ENCODE measurements around the gene RBBP8NL.

RBBP8NL gene

GRCh38 chr20:62425281-62426058, 1.9 kb downstream of the RBBP8NL start:
- DNase-seq, result no peak
- TF ChIP-seq POLR2A (IDR thresholded peaks at IDR 0.05; ENCODE audit: low read length) (no peak), GATA1 (IDR thresholded peaks at IDR 0.05; ENCODE audit: low read depth, low read length) (no peak)

- no peak for DNase-seq
- no peak for TF ChIP-seq POLR2A (IDR thresholded peaks at IDR 0.05; ENCODE audit: low read length)
- TF ChIP-seq GATA1 (IDR thresholded peaks at IDR 0.05; ENCODE audit: low read depth, low read length), result no peak
These were observed 2.9 kb downstream of the RBBP8NL start for GRCh38 chr20:62424249-62425107.

- peak in 1 of 2 experiments; percentile 27 for DNase-seq
- no peak for TF ChIP-seq POLR2A (IDR thresholded peaks at IDR 0.05; ENCODE audit: low read length)
These were observed 4.0 kb downstream of the RBBP8NL start for GRCh38 chr20:62423326-62423706.

GRCh38 chr20:62422636-62423325, 4.6 kb downstream of the RBBP8NL start:
- TF ChIP-seq POLR2A (IDR thresholded peaks at IDR 0.05; ENCODE audit: low read length) (no peak), GATA1 (IDR thresholded peaks at IDR 0.05; ENCODE audit: low read depth, low read length) (no peak)

GRCh38 chr20:62421716-62421990, 5.7 kb downstream of the RBBP8NL start:
- no peak for DNase-seq

More at GRCh38 chr20:62422636-62423325, 4.6 kb downstream of the RBBP8NL start:
- no peak for DNase-seq

GRCh38 chr20:62420846-62421715, 6.3 kb downstream of the RBBP8NL start:
- no peak for DNase-seq
- TF ChIP-seq GATA1 (IDR thresholded peaks at IDR 0.05; ENCODE audit: low read depth, low read length) (no peak), POLR2A (IDR thresholded peaks at IDR 0.05; ENCODE audit: low read length) (no peak)

More at GRCh38 chr20:62421716-62421990, 5.7 kb downstream of the RBBP8NL start:
- TF ChIP-seq POLR2A (IDR thresholded peaks at IDR 0.05; ENCODE audit: low read length) (no peak), GATA1 (IDR thresholded peaks at IDR 0.05; ENCODE audit: low read depth, low read length) (no peak)

GRCh38 chr20:62419759-62420158, 7.6 kb downstream of the RBBP8NL start:
- no peak for TF ChIP-seq GATA1 (IDR thresholded peaks at IDR 0.05; ENCODE audit: low read depth, low read length)
- no peak for DNase-seq

GRCh38 chr20:62418709-62419487, 8.4 kb downstream of the RBBP8NL start:
- TF ChIP-seq POLR2A (IDR thresholded peaks at IDR 0.05; ENCODE audit: low read length) (no peak), GATA1 (IDR thresholded peaks at IDR 0.05; ENCODE audit: low read depth, low read length) (no peak)
- peak; percentile 16 to 46 for DNase-seq

GRCh38 chr20:62417981-62418708, 9.2 kb downstream of the RBBP8NL start:
- TF ChIP-seq GATA1 (IDR thresholded peaks at IDR 0.05; ENCODE audit: low read depth, low read length), result no peak
- TF ChIP-seq POLR2A (IDR thresholded peaks at IDR 0.05; ENCODE audit: low read length), result no peak
- no peak for DNase-seq

GRCh38 chr20:62416651-62417637, 10.4 kb downstream of the RBBP8NL start:
- DNase-seq, result no peak
- TF ChIP-seq GATA1 (IDR thresholded peaks at IDR 0.05; ENCODE audit: low read depth, low read length), result no peak
- TF ChIP-seq POLR2A (IDR thresholded peaks at IDR 0.05; ENCODE audit: low read length), result no peak
